Tibial artery (tissue), 4 donors: ENCODE measurements around the gene NOP53.
"Not testable (repeated sequence)": the region's sequence is repeated elsewhere in the genome, so short reads cannot be mapped to it uniquely, and the experiment has no call there.

Source experiments
- DNase-seq, 2 donors: peaks; one replicate each; pipeline ENCODE4 v3.0.0-alpha.2; 2019
- H3K27ac ChIP-seq, 2 donors: fragments of 200-600 bp; sonication (generic) in 1 of 2; 1 replicate in 1 of 2; 2 replicates in 1 of 2; pipeline ENCODE4 v1.5.1; 2018 to 2019; ENCODE audit warnings: mild to moderate bottlenecking in 1 of 2
- H3K27me3 ChIP-seq, 2 donors: fragments of 200-600 bp; sonication (generic) in 1 of 2; one replicate each; pipeline versions ENCODE4 v1.5.1 to v1.6.0; 2016 to 2019
- H3K36me3 ChIP-seq, 3 donors: fragments of 200-600 bp; sonication (generic) in 2 of 3; one replicate each; pipeline ENCODE4 v1.5.1; 2016 to 2019; ENCODE audit warnings: mild to moderate bottlenecking in 2 of 3
- H3K4me1 ChIP-seq, 4 donors: fragments of 200-600 bp; sonication (generic) in 2 of 4; 1 replicate in 3 of 4; 2 replicates in 1 of 4; pipeline ENCODE4 v1.5.1; 2016 to 2019
- H3K4me3 ChIP-seq, 2 donors: fragments of 200-600 bp; sonication (generic) in 1 of 2; 1 replicate in 1 of 2; 2 replicates in 1 of 2; pipeline ENCODE4 v1.5.1; 2018 to 2019; ENCODE audit warnings: mild to moderate bottlenecking in 2 of 2
- H3K9me3 ChIP-seq, 3 donors: fragments of 200-600 bp; sonication (generic) in 1 of 3; one replicate each; pipeline ENCODE4 v1.5.1; 2016 to 2019
- intact Hi-C: fragments of 100-400 bp; cut with DNase I; formaldehyde crosslinking; loops from one replicate; pipeline ENCODE4 v1.15.0; 2023; ENCODE audit warnings: low total_unique reads
- TF ChIP-seq, protein P1 (sequence below), 2 experiments: fragments of 200-600 bp in 1 of 2; fragments of 450-650 bp in 1 of 2; IDR thresholded peaks; one replicate each; pipeline ENCODE4 v1.5.1; 2017 to 2019; ENCODE audit warnings: antibody characterized with exemption in 2 of 2, mild to moderate bottlenecking in 1 of 2, moderate library complexity in 1 of 2

The NOP53 gene

DNA sequence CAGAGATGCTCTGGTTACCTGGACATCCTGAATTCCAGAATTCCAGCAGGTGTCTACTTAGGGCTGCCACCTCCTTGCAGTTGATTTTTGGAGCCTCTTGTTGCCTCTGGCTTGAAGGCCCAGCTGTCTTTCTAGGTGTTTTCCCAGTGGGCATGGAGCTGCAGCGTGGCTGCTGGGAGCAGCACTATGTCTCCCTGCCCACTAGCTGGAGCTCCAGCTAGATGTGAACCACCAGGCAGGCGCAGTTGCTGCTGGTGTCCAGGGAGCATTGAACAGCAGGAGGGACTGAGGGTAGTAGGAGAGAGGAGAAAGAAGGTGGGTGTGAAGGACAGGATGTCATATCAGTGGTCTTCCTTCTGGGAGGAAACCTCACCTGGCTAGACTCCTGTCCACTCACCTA is 23.3 kb downstream of the NOP53 start:
- Histone ChIP-seq H3K4me1 (peaks cover 0 to 7% (median 0%) of the 10 kb centered on the region in 4 donors), H3K9me3 (no peaks in the 10 kb centered on the region), H3K27ac (no peak overlapping the region), H3K4me3 (no peak overlapping the region), H3K36me3 (no peaks in the 10 kb centered on the region), H3K27me3 (no peaks in the 10 kb centered on the region)
- intact Hi-C loops = loop anchor here (5.0 kb wide), 1 partner anchor 94 kb away; no protein-coding TSS in a partner anchor
- DNase-seq = no peak
- TF ChIP-seq, protein P1, sequence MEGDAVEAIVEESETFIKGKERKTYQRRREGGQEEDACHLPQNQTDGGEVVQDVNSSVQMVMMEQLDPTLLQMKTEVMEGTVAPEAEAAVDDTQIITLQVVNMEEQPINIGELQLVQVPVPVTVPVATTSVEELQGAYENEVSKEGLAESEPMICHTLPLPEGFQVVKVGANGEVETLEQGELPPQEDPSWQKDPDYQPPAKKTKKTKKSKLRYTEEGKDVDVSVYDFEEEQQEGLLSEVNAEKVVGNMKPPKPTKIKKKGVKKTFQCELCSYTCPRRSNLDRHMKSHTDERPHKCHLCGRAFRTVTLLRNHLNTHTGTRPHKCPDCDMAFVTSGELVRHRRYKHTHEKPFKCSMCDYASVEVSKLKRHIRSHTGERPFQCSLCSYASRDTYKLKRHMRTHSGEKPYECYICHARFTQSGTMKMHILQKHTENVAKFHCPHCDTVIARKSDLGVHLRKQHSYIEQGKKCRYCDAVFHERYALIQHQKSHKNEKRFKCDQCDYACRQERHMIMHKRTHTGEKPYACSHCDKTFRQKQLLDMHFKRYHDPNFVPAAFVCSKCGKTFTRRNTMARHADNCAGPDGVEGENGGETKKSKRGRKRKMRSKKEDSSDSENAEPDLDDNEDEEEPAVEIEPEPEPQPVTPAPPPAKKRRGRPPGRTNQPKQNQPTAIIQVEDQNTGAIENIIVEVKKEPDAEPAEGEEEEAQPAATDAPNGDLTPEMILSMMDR (IDR thresholded peaks at IDR 0.05) = no peak

- no peaks in the 10 kb centered on the region for H3K27me3 ChIP-seq
- intact Hi-C loops = loop anchor here (5.0 kb wide), 1 partner anchor 93 kb away; no protein-coding TSS in a partner anchor
- H3K36me3 ChIP-seq = no peaks in the 10 kb centered on the region
- no peaks in the 10 kb centered on the region for H3K9me3 ChIP-seq
- DNase-seq = no peak
- H3K27ac ChIP-seq = no peak overlapping the region
- peaks cover 0 to 7% (median 0%) of the 10 kb centered on the region in 4 donors for H3K4me1 ChIP-seq
- no peak overlapping the region for H3K4me3 ChIP-seq
- TF ChIP-seq, protein P1 (IDR thresholded peaks at IDR 0.05) = no peak
Measured at GRCh38 chr19:47769534-47769933, 24.2 kb downstream of the NOP53 start.

DNA sequence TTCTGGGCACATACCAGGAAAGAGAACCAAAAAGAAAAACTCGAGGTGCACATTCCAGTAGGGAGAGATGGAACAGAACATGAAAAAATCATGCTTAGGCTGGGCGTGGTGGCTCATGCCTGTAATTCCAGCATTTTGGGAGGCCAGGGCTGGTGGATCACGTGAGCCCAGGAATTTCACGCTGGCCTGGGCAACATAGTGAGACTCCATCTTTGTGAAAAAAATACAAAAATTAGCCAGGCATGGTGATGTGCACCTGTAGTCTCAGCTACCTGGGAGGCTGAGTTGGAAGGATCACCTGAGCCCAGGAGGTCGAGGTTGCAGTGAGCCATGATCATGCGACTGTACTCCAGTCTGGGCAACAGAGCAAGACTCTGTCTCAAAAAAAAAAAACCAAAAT is 25.9 kb downstream of the NOP53 start:
- H3K27me3 ChIP-seq, H3K36me3 ChIP-seq, H3K27ac ChIP-seq, H3K4me3 ChIP-seq, intact Hi-C loops, H3K9me3 ChIP-seq, H3K4me1 ChIP-seq, DNase-seq: not testable (repeated sequence)

- intact Hi-C loops = no loop called here
- no peak for DNase-seq
- Histone ChIP-seq H3K4me1 (peaks cover 0 to 30% (median 22%) of the 10 kb centered on the region in 4 donors), H3K27me3 (no peaks in the 10 kb centered on the region), H3K9me3 (no peaks in the 10 kb centered on the region), H3K4me3 (no peak overlapping the region), H3K27ac (no peak overlapping the region), H3K36me3 (peaks cover 8 to 11% (median 11%) of the 10 kb centered on the region in 3 donors)
- TF ChIP-seq, protein P1 (IDR thresholded peaks at IDR 0.05) = no peak
Measured at GRCh38 chr19:47776568-47776967, 31.2 kb downstream of the NOP53 start.

DNA sequence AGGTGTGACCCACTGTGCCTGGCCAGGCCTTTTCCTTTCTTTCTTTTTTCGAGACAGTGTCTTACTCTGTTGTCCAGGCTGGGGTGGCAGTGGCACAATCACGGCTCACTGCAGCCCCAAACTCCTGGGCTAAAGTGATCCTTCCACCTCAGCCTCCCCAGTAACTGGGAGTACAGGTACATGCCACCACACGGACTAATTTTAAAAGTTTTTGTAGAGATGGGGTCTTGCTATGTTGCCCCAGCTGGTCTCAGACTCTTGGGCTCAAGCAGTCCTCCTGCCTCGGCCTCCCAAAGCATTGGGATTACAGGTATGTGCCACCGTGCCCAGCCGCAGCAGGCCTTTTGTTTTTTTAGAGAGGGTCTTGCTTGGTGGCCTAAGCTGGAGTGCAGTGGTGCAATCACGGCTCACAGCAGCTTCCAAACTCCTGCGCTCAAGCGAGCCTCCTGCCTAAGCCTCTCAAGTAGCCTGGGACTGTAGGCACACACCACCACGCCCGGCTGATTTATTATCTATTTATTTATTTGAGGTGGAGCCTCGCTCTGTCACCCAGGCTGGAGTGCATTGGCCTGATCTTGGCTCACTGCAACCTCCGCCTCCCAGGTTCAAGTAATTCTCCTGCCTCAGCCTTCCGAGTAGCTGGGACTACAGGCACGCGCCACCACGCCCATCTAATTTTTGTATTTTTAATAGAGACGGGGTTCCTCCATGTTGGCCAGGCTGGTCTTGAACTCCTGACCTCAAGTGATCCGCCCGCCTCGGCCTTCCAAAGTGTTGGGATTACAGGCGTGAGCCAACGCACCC is 32.1 kb downstream of the NOP53 start:
- H3K27me3 ChIP-seq, H3K9me3 ChIP-seq, intact Hi-C loops, DNase-seq: not testable (repeated sequence)
- Histone ChIP-seq H3K4me3 (peak overlapping the region; percentile 85 to 99), H3K36me3 (peaks cover 8 to 16% (median 13%) of the 10 kb centered on the region in 3 donors), H3K27ac (peak overlapping the region; percentile 96 to 100), H3K4me1 (peaks cover 0 to 39% (median 31%) of the 10 kb centered on the region in 4 donors)

- intact Hi-C loops = no loop called here
- DNase-seq = peak; percentile 68 to 88
- H3K9me3 ChIP-seq = no peaks in the 10 kb centered on the region
- TF ChIP-seq, protein P1 (IDR thresholded peaks at IDR 0.05) = no peak
- H3K27me3 ChIP-seq = no peaks in the 10 kb centered on the region
- H3K4me3 ChIP-seq = peak within 1 kb of the TSS; percentile 85 to 99
- H3K36me3 ChIP-seq = peaks cover 16 to 24% (median 22%) of the 10 kb centered on the region in 3 donors
- peaks cover 0 to 47% (median 37%) of the 10 kb centered on the region in 4 donors for H3K4me1 ChIP-seq
- H3K27ac ChIP-seq = peak within 1 kb of the TSS; percentile 96 to 100
Measured at GRCh38 chr19:47778049-47778953, 33.0 kb downstream of the NOP53 start, which contains the start of gene SELENOW. Gene SELENOW (plus strand): TSS chr19:47778703. CDS start chr19:47778786, 83 bp downstream.
